GM12874 (cell line): ENCODE results near the gene ARL6IP6.

ENCODE experiments used
- CTCF ChIP-seq: IDR thresholded peaks from 2 replicates; pipeline ENCODE4 v1.5.1; 2011; ENCODE audit warnings: low read depth, mild to moderate bottlenecking, control low read depth, low read length, moderate library complexity; ENCODE audit not compliant: insufficient read depth

ARL6IP6 gene

GRCh38 chr2:152718076-152718908 is at the start of gene ARL6IP6:
Gene ARL6IP6 (plus strand): TSS chr2:152718620. CDS start chr2:152718625, 5 bp downstream.
- no peak for TF ChIP-seq CTCF

- no peak for TF ChIP-seq CTCF
Observed at GRCh38 chr2:152674334-152674733, 44.1 kb upstream of the ARL6IP6 start.

GRCh38 chr2:152676461-152676860 is 42.0 kb upstream of the ARL6IP6 start:
- no peak for TF ChIP-seq CTCF

- no peak for TF ChIP-seq CTCF
Observed at GRCh38 chr2:152678808-152679207, 39.6 kb upstream of the ARL6IP6 start.

GRCh38 chr2:152682663-152683062 is 35.8 kb upstream of the ARL6IP6 start:
- TF ChIP-seq CTCF, result no peak

- TF ChIP-seq CTCF, result no peak
Observed at GRCh38 chr2:152683400-152683799, 35.0 kb upstream of the ARL6IP6 start.

GRCh38 chr2:152686321-152686720 is 32.1 kb upstream of the ARL6IP6 start:
- TF ChIP-seq CTCF, result no peak
